ENCODE results near the gene BICRAL.

DNA sequence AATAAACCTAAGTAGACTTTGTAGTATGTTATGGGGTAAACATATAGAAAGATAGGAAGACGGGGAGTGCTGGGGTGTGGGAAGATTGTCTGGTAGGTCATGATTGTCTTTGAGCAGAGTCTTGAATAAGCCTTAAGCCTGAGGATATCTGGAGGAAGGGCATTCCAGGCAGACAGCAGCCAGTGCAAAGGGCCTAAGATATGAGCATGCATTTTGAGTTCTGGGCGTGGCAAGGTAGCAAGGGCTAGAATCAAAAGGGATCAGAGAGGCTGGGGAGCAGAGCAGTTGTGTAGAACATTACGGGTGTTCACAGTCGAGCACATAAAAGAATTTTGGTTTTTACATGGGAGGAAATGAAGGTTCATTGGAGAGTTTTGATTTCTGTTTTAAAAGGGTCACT, 14.3 kb downstream of the BICRAL start:
- TF ChIP-seq POLR2A (IDR thresholded peaks at IDR 0.05), result no peak
- TF ChIP-seq, protein P1, sequence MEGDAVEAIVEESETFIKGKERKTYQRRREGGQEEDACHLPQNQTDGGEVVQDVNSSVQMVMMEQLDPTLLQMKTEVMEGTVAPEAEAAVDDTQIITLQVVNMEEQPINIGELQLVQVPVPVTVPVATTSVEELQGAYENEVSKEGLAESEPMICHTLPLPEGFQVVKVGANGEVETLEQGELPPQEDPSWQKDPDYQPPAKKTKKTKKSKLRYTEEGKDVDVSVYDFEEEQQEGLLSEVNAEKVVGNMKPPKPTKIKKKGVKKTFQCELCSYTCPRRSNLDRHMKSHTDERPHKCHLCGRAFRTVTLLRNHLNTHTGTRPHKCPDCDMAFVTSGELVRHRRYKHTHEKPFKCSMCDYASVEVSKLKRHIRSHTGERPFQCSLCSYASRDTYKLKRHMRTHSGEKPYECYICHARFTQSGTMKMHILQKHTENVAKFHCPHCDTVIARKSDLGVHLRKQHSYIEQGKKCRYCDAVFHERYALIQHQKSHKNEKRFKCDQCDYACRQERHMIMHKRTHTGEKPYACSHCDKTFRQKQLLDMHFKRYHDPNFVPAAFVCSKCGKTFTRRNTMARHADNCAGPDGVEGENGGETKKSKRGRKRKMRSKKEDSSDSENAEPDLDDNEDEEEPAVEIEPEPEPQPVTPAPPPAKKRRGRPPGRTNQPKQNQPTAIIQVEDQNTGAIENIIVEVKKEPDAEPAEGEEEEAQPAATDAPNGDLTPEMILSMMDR (IDR thresholded peaks at IDR 0.05), result no peak

Measured in prostate gland (tissue), 2 donors.